NCI-H2107 treated with DMSO at 0.1 percent for 48 hours (cell line): ENCODE measurements around the gene TIE1.
"Not testable (repeated sequence)": the region's sequence is repeated elsewhere in the genome, so short reads cannot be mapped to it uniquely, and the experiment has no call there.

Source experiments
- DNase-seq: peaks from one replicate; lab custom pipeline; 2025; ENCODE audit not compliant: unreplicated experiment; lab: John Stamatoyannopoulos, UW

Gene TIE1

DNA sequence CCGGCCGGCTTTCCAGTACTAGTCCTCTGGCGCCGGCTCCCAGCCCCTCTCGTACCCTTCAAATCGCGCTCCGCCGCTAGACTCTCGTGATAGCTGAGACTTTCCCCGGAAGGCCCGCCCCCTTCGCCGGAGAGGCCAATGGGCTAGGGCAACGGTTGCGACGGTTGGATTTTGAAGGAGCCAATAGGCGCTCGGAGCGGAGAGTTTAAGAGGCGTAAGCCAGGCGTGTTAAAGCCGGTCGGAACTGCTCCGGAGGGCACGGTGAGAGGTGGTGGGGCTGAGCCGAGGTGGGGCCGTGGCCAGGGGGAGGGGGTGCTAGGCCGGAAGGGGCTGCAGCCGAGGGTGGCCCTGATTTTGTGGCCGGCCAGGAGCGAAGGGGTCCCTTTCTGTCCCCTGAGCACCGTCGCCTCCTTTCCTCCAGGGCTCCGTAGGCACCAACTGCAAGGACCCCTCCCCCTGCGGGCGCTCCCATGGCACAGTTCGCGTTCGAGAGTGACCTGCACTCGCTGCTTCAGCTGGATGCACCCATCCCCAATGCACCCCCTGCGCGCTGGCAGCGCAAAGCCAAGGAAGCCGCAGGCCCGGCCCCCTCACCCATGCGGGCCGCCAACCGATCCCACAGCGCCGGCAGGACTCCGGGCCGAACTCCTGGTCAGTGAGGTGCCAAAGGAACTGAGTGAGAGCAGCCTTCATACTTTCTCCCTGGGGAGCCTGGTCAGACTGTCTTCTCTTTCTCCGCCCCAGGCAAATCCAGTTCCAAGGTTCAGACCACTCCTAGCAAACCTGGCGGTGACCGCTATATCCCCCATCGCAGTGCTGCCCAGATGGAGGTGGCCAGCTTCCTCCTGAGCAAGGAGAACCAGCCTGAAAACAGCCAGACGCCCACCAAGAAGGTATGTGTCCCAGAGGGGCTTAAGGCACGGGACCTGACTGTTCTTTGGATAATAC lies 58.2 kb downstream of the TIE1 start, which contains the start of gene CDC20:
Gene CDC20 (plus strand): TSS at position 236 of the 948 bp plus-strand sequence. CDS start 235 bp downstream, at position 471.
- DNase-seq, result peak; percentile 98

DNA sequence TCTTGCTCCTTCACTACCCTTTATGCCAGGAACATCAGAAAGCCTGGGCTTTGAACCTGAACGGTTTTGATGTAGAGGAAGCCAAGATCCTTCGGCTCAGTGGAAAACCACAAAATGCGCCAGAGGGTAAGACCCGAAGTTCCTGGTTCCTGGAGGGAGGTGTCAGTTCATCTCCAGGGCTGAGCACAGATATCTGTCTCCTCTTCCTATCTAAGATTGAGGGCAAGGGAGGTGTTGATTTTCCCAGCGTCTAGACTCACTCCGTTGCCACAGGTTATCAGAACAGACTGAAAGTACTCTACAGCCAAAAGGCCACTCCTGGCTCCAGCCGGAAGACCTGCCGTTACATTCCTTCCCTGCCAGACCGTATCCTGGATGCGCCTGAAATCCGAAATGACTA lies 58.9 kb downstream of the TIE1 start:
- DNase-seq, result no peak

DNA sequence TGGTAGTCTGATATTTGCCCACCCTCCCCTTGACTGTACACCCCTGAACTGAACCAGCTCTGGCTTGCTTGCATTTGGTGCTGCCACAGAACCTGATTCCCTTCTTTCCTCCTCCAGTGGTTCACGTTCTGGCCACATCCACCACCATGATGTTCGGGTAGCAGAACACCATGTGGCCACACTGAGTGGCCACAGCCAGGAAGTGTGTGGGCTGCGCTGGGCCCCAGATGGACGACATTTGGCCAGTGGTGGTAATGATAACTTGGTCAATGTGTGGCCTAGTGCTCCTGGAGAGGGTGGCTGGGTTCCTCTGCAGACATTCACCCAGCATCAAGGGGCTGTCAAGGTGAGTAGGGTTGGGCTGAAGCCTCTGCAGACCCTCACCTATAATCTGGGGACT lies 59.8 kb downstream of the TIE1 start:
- no peak for DNase-seq

DNA sequence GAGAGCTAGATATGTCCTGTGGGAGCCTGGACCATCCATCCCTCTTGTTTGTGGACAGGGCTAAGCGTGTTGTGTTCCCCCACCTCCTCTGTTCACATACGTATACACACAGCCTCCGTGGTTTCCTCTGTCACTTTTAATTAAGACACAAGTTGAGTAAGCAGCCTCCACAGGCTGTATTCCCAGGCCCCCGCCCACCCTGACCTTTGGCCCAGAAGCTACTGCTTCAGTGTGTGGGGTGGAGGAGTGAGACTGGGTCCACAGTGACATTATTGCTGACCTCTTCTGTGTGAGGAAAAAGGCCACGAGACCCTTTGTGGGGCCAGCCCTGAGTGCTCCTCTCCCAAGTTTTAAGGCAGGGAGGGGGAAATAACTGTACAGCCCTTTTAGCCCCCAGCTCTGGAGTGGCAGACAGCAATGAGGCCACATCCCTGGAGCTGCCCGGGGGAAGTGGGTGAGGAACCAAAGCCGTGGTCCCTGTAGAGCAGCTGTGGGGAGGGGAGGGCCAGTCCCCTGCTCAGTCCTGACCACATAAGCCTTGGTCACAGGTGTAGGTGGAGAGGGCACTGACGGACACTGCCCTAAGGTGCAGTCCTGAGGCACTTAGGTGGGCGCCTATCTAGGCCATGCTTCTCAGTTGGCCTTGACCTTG lies 62.6 kb downstream of the TIE1 start:
- no peak for DNase-seq

DNA sequence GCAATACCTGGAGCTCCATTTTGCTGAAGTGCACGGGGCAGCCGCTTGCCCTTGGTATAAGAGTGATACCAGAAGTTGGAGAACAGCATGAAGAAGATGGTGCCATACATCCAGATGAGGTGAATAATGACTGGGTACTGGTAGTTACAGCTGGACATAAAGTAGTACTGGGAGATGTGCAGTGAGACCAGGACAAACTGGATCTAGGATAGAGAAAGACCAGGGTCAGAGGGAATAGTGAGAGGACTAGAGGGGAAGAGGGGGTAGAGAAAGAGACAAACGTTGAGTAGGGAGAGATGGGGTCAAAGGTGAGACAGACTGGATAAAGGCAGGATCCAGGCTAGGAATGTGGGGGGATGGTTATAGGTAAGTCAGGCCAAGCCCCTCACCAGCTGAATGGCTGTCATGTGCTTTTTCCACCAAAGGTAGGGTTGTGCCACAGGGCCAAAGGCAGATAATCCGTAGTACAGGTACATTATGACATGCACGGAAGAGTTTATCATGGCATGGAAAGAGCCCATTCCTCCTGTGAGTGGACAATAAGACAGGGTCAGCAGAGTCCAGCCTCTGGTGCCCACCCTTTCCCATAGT lies 63.2 kb downstream of the TIE1 start:
- DNase-seq, result no peak

DNA sequence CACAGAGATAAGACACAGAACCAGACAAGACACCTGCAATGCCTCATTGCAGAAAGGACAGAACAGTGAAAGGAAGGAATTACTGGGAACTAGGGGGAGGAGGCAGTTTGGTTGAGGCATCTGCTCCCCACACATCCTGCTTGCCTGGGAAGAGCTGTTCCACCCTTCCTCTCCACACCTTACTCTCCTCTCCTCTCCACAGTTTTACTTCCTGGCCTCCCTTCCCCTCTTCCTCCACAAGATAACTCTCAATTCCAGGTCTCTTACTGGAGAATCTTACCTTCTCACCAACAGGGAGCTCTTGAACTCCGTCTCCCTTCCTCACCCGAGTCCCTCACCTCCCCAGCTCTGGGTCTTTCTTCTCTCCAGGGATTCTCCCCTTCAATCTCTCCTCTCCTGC lies 64.9 kb downstream of the TIE1 start:
- DNase-seq, result no peak

DNA sequence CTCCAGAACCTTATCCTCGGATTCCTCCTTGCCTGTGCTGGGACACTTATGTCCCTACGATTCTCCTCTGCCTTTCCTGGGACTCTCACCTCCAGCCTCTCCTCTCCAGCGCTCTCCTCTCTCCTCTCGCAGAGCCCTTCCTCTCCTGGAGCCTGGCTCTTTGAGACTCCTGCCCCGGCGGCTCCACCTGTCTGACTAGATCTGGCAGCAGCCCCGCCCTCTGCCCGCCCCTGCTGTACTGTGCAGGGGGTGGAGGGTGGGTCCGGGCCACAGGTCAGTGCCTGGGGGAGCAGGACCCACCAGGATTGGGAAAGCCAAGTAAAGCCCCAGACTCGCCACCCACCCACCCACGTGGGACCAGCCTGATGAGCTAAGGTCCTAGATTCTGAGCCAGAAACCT lies 65.4 kb downstream of the TIE1 start:
- DNase-seq, result no peak

DNA sequence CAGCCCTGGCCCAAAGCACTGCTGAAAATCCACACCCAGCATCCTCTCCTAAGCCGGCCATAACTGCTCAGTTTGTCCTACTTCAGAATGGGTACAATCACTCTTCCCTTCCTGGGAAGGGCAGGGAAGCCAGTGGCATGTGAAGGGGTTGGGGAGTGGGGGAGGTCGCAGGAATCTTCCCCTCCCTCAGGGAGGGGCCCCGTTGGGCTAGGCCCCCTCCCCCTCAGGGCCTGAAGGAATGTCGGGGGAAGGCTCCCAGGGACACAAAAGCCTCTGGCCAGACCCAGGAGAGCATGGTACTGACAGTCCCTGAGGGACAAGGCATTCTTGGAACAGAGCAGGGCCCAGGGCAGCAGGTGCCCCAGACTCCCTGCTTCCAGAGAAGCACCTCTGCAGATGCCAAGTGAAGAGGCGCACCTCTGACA lies 65.8 kb downstream of the TIE1 start:
- no peak for DNase-seq

DNA sequence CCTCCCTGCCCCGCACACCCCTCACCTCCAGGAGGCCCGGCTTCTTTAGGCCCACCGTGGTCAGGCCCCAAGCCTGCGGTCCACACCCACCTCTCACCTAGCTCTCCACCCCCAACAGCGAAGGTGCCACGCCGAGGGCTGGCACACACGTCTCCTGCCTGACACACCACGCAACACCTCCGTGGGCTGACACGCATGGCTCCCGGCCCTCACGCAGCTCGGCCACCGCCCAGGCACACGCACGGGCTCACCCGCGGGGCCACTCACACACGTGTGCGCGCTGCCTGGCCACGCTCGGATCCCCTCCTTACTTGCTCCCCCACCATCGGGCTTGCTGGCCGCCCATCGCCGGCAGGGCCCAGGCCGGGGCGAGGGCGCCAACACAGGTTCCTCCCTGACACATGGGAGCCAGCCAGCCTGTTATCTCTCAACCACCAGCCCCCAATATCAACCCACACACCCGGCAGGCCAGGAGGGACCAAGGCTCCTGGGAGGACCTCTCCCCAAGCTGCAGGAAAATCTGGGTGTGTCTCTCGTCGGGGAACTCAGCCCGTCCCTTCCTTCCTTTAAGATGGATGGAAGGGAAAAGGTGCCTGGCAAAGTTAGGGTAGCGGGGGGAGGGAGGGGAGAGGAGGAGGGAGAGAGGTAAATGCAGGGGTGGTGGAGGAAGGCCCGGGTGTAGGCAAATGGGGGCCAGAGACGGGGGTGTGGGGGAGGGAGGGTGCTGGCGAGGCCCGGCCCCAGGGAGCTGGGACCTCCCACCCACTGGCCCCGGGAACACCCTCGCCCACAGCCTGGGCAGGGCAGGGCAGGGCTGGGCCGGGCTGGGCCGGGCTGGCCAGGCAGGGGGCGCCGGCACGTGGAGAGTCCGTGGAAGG lies 66.5 kb downstream of the TIE1 start:
- no peak for DNase-seq

DNA sequence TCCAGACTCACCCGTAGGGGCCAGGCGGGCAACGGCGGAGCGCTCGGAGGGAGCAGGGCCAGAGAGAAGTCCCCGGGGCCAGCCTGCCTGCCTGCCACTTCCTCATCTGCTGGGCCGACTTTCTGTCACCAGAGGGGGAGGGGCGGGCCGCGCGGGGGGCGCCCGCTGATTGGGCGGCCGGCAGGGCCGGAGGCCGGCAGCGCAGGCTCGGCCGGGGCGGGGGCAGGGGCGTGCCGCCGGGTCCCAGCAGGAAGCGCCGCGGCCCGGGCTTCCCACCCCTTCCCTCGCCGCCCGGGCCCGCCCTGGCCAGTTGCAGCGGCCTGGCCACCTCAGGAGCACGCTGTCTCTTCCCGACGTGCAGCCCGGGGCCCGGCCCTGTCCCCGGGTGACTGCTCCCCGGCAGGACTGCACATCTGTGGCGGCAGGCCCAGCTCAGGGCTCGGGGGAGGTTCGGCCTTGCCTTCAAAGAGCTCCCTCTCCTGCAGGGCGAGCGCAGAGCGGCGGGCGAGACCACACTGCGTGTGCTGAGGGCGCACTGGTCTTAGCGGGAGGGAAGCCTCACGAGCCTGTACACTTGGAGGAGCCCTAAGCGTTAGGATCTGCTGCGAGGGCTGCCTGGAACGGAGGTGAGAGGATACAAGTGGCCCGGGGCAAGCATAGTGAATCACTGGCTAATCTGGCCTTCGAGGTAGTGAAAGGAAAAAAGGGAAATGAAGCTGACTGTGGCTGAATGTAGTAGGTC lies 67.3 kb downstream of the TIE1 start, which contains the start of gene ELOVL1:
Gene ELOVL1 (minus strand): TSS at position 108 of the 742 bp plus-strand sequence. CDS start 2,402 bp downstream, outside the sequence.
- peak; percentile 68 for DNase-seq

DNA sequence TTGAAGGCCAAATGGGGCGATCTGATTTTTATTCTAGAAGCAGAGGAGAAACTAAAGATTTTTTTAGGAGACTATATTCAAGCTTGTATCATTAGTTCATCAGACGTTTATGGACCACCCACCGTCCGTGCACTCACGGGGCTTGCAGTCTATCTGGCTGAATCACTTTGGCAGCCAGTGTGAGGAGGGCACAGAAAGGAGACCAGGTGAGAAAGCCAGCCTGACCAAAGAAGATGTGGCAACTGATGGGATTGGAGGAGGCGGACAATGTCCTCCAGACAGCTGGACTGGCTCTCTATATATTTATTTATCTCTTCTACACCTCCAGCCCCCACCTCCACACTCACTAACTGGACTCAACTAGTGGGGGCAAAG lies 67.9 kb downstream of the TIE1 start:
- DNase-seq, result no peak

DNA sequence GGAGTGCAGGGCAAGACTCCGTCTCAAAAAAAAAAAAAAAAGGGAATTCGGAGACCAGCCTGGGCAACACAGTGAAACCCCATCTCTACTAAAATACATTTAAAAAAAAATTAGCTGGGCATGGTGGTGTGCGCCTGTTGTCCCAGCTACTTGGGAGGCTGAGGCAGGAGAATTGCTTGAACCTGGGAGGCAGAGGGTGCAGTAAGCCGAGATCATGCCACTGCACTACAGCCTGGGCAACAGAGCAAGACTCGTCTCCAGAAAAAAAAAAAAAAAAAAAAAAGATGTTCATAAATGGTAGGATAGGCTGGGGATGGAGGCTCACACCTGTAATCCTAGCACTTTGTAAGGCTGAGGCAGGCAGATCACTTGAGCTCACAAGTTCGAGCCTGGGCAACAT lies 69.0 kb downstream of the TIE1 start:
- DNase-seq, result not testable (repeated sequence)

DNA sequence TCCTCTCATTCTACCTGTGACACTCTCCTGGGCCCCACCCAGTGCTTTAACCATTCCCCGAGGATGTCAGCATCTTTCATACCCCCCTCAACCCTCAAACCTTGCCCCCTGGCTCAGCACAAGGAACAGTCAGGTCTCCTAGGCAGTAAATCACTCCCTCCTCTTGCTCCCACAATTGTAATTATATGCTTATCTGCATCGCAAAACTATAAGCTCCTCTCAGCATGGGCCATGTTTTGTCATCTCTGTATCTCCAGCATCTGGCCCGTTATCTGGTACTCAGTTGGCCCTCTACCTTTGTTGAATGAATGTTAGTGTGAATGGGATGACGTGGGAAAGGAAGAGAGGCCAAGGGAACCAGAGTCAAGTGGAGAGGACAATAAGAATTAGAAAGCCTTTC lies 69.8 kb downstream of the TIE1 start:
- DNase-seq, result no peak

DNA sequence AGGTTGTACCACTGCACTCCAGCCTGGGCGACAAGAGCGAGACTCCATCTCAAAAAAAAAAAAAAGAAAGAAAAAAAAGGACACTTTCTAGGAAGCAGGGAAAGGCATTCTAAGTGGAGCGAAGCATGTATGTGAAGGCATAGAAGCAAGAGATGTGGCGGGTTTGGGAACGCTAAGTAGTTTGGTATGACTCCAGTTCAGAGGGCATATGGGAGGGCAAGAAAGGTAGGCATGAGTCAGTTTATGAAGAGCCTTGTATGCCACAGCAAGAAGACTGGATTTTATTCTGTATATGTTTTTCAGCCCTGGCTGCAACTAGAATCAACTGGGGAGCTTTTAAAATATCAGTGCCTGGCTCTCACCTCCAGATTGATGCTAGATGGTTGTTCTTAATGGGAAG lies 71.4 kb downstream of the TIE1 start:
- no peak for DNase-seq
